Activated CD8-positive, alpha-beta T cell treated with anti-CD3 and anti-CD28 coated beads for 36 hours (primary cell): ENCODE measurements around the gene DMRTB1. TPM values are rescaled to one million over a fixed set of nuclear protein-coding genes. Genes with fewer than 3 reads are reported as not detected.

Experiments
- ATAC-seq: fragments of 200-7000 bp; cut with Tn5 transposase; one replicate; pipeline ENCODE4 v1.10.0; 2021; ENCODE audit warnings: mild to moderate bottlenecking, moderate library complexity
- CTCF ChIA-PET: fragments of 350-600 bp; sonication (Branson Sonifier 250); formaldehyde crosslinking; loops from one replicate; lab custom pipeline; 2021; ENCODE audit warnings: antibody characterized with exemption; lab: Charles Lee
- POLR2A ChIA-PET: fragments of 350-600 bp; sonication (Branson Sonifier 250); formaldehyde crosslinking; loops from one replicate; lab custom pipeline; 2021; ENCODE audit warnings: antibody characterized with exemption; lab: Charles Lee
- DNase-seq: peaks from one replicate; pipeline ENCODE4 v3.0.0-alpha.2; 2020
- H3K27ac Mint-ChIP-seq: one replicate; pipeline ENCODE4 v1.8.0; 2021; ENCODE audit warnings: mild to moderate bottlenecking, mixed read lengths
- H3K27me3 Mint-ChIP-seq: one replicate; pipeline ENCODE4 v1.8.0; 2021; ENCODE audit warnings: mixed read lengths
- H3K36me3 Mint-ChIP-seq: one replicate; pipeline ENCODE4 v1.8.0; 2021; ENCODE audit warnings: low read depth, mixed read lengths
- H3K4me1 Mint-ChIP-seq: one replicate; pipeline ENCODE4 v1.8.0; 2021; ENCODE audit warnings: low read depth, mixed read lengths
- H3K4me3 Mint-ChIP-seq: one replicate; pipeline ENCODE4 v1.8.0; 2021; ENCODE audit warnings: mild to moderate bottlenecking, moderate library complexity, mixed read lengths
- H3K9me3 Mint-ChIP-seq: one replicate; pipeline ENCODE4 v1.8.0; 2021; ENCODE audit warnings: mixed read lengths
- CTCF ChIP-seq: fragments of 200-600 bp; IDR thresholded peaks from one replicate; pipeline ENCODE4 v1.8.0; 2022; ENCODE audit warnings: antibody characterized with exemption, mild to moderate bottlenecking
- intact Hi-C: fragments of 100-400 bp; cut with micrococcal nuclease; formaldehyde crosslinking; loops from one replicate; pipeline ENCODE4 v1.10.0; 2022
- total RNA-seq, 2 experiments: library from RNA; stranded (reverse); gene quantifications; one replicate each; pipeline ENCODE4 v1.2.3, GENCODE V29; 2021

Gene DMRTB1
- total RNA-seq, 2 experiments from 2014 or later: not detected

GRCh38 chr1:53465023-53465957, 6.1 kb downstream of the DMRTB1 start:
- ChIA-PET POLR2A (interaction anchor here (1.5 to 2.2 kb wide), 2 partner anchors 12 to 20 kb away, joined by 3 to 4 read pairs; no protein-coding TSS in a partner anchor), CTCF (interaction anchor here (0.6 to 1.8 kb wide), 5 partner anchors 15 to 288 kb away, joined by 3 to 8 read pairs (median 3); no protein-coding TSS in a partner anchor)
- no peak overlapping the region for H3K4me3 Mint-ChIP-seq
- H3K36me3 Mint-ChIP-seq: no peaks in the 10 kb centered on the region
- peaks cover 3% of the 10 kb centered on the region for H3K4me1 Mint-ChIP-seq
- H3K27ac Mint-ChIP-seq: no peak overlapping the region
- no peaks in the 10 kb centered on the region for H3K27me3 Mint-ChIP-seq
- DNase-seq (no peak), ATAC-seq (no peak)
- intact Hi-C loops: no loop called here
- H3K9me3 Mint-ChIP-seq: no peaks in the 10 kb centered on the region
- no peak for TF ChIP-seq CTCF

- Mint-ChIP-seq H3K4me1 (peaks cover 3% of the 10 kb centered on the region), H3K9me3 (no peaks in the 10 kb centered on the region), H3K4me3 (no peak overlapping the region), H3K27ac (no peak overlapping the region), H3K36me3 (no peaks in the 10 kb centered on the region), H3K27me3 (no peaks in the 10 kb centered on the region)
- intact Hi-C loops: no loop called here
- ATAC-seq (no peak), DNase-seq (no peak)
- ChIA-PET POLR2A (no interaction called here), CTCF (no interaction called here)
- no peak for TF ChIP-seq CTCF
Observed at GRCh38 chr1:53467391-53467790, 8.2 kb downstream of the DMRTB1 start.

DNA sequence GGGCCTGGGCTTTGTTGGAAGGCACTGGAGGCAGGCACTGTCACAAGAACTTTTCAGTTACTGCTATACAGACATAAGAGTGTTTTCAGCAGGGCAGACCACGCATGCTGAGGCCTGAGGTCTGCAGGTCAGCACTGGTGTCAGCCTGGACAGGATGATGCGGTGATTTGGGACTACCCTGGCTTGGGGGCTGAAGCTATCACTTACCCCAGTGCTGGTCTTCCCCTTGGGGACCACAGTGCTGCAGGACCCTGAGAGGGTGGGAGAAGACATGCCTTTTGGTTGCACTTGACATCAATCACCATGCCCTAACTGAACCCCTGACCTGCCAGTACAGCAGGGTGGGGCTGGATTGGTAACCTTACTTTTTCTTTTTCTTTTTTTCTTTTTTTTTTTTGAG, 9.2 kb downstream of the DMRTB1 start:
- Mint-ChIP-seq H3K4me3 (no peak overlapping the region), H3K9me3 (no peaks in the 10 kb centered on the region), H3K27me3 (no peaks in the 10 kb centered on the region), H3K36me3 (no peaks in the 10 kb centered on the region), H3K4me1 (peaks cover 3% of the 10 kb centered on the region), H3K27ac (no peak overlapping the region)
- ChIA-PET POLR2A (no interaction called here), CTCF (no interaction called here)
- DNase-seq (no peak), ATAC-seq (no peak)
- TF ChIP-seq CTCF: no peak
- intact Hi-C loops: no loop called here

DNA sequence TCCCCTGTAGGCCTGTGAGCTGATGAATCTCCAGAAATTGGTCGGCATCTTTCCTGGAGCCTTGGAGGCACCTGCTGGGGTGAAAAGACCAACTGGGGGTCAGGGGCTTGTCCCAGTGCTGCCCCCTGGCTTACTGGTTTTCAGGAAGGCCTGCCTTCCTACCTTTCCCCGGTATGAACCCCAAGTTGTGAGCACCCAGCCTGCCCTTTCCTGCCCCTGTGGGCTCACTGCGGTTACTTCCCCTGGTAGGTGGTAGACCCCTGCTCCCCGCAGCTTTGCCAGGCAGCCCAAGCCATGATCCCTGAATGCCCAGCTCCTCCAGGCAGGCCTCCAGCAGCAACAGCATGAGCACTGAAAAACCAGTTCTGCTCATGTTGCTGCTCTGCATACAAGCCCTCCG, 10.2 kb downstream of the DMRTB1 start:
- H3K27me3 Mint-ChIP-seq: no peaks in the 10 kb centered on the region
- H3K27ac Mint-ChIP-seq: no peak overlapping the region
- H3K4me3 Mint-ChIP-seq: no peak overlapping the region
- no peaks in the 10 kb centered on the region for H3K9me3 Mint-ChIP-seq
- peaks cover 3% of the 10 kb centered on the region for H3K4me1 Mint-ChIP-seq
- no peak for TF ChIP-seq CTCF
- ChIA-PET CTCF (interaction anchor here (1.2 kb wide), 1 partner anchor 15 kb away, joined by 4 read pairs; no protein-coding TSS in a partner anchor), POLR2A (no interaction called here)
- intact Hi-C loops: no loop called here
- ATAC-seq (no peak), DNase-seq (no peak)
- no peaks in the 10 kb centered on the region for H3K36me3 Mint-ChIP-seq

DNA sequence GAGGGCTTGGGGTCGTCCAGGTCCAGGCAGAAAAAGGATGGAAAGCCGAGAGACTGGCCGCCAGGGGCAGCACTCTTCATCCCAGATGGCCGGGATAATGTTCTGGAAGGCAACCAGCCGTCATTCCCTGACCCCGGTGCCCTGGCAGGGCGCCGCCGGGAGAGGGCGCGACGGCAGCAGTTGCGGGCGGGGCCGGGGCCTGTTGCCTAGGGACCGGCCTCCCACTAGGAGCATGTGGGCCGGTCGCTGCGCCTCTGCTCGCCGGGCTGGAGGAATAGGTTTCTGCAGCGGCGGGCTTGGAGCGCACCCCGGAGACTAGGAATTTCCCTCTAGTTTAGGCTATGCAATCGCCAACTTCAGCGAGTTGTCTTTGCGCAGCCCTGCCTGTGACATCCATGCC, 11.0 kb downstream of the DMRTB1 start:
- intact Hi-C loops: no loop called here
- POLR2A ChIA-PET: no interaction called here
- Mint-ChIP-seq H3K27me3 (no peaks in the 10 kb centered on the region), H3K4me1 (peaks cover 3% of the 10 kb centered on the region), H3K36me3 (no peaks in the 10 kb centered on the region), H3K27ac (no peak overlapping the region), H3K4me3 (no peak overlapping the region), H3K9me3 (no peaks in the 10 kb centered on the region)
- no peak for DNase-seq
- no peak for ATAC-seq
- TF ChIP-seq CTCF: no peak
- CTCF ChIA-PET: interaction anchor here (1.2 kb wide), 1 partner anchor 15 kb away, joined by 4 read pairs; no protein-coding TSS in a partner anchor
